WTC11 (cell line): ENCODE results near the gene CPPED1. TPM values are rescaled to one million over a fixed set of nuclear protein-coding genes. Genes with fewer than 3 reads are reported as not detected.

Source experiments
- ATAC-seq: fragments of 200-7000 bp; cut with Tn5 transposase; 2 replicates; pipeline ENCODE4 v1.10.0; 2021; ENCODE audit warnings: mild to moderate bottlenecking, moderate library complexity
- CTCF ChIA-PET: fragments of 300-600 bp; sonication (Branson Sonifier 250); formaldehyde crosslinking; loops from one replicate; lab custom pipeline; 2021; ENCODE audit warnings: antibody characterized with exemption; lab: Charles Lee
- POLR2A ChIA-PET: fragments of 350-600 bp; sonication (Branson Sonifier 250); formaldehyde crosslinking; loops from one replicate; lab custom pipeline; 2021; ENCODE audit warnings: antibody characterized with exemption; lab: Charles Lee
- DNase-seq: peaks from one replicate; pipeline ENCODE4 v3.0.0; 2021; ENCODE audit warnings: low spot score
- H3K27ac Mint-ChIP-seq: 2 replicates; pipeline ENCODE4 v1.8.0; 2021; ENCODE audit warnings: mixed read lengths
- H3K27me3 Mint-ChIP-seq: 2 replicates; pipeline ENCODE4 v1.8.0; 2021; ENCODE audit warnings: low read depth, mild to moderate bottlenecking, moderate library complexity, mixed read lengths
- H3K36me3 Mint-ChIP-seq: 2 replicates; pipeline ENCODE4 v1.8.0; 2021; ENCODE audit warnings: mixed read lengths
- H3K4me1 Mint-ChIP-seq: 2 replicates; pipeline ENCODE4 v1.8.0; 2022; ENCODE audit warnings: mixed read lengths
- H3K4me3 Mint-ChIP-seq: 2 replicates; pipeline ENCODE4 v1.8.0; 2021; ENCODE audit warnings: mild to moderate bottlenecking, moderate library complexity, mixed read lengths
- H3K9me3 Mint-ChIP-seq: 2 replicates; pipeline ENCODE4 v1.8.0; 2021; ENCODE audit warnings: mixed read lengths
- ARID4B ChIP-seq: sonication (generic); formaldehyde crosslinking; IDR thresholded peaks from 2 replicates; pipeline ENCODE4 v1.8.0; 2023; ENCODE audit warnings: missing genetic modification reagents, mild to moderate bottlenecking, borderline replicate concordance
- CTCF ChIP-seq: fragments of 200-600 bp; IDR thresholded peaks from 2 replicates; pipeline ENCODE4 v1.8.0; 2022; ENCODE audit warnings: antibody characterized with exemption
- E2F5 ChIP-seq: sonication (generic); formaldehyde crosslinking; IDR thresholded peaks from 2 replicates; pipeline ENCODE4 v1.8.1; 2022; ENCODE audit warnings: mild to moderate bottlenecking, moderate library complexity, missing genetic modification reagents
- FOXJ3 ChIP-seq: sonication (generic); formaldehyde crosslinking; IDR thresholded peaks from 2 replicates; pipeline ENCODE4 v1.9.0; 2021; ENCODE audit warnings: missing genetic modification reagents, mild to moderate bottlenecking, borderline replicate concordance
- FOXK1 ChIP-seq: sonication (generic); formaldehyde crosslinking; IDR thresholded peaks from 2 replicates; pipeline ENCODE4 v1.8.0; 2022; ENCODE audit warnings: mild to moderate bottlenecking, moderate library complexity, missing genetic modification reagents
- GRHL2 ChIP-seq: fragments of 250-450 bp; sonication (Bioruptor Pico); IDR thresholded peaks from 2 replicates; pipeline ENCODE4 v1.8.0; 2022; ENCODE audit warnings: mild to moderate bottlenecking, moderate library complexity; ENCODE audit not compliant: insufficient replicate concordance, severe bottlenecking
- MYBL2 ChIP-seq: sonication (generic); formaldehyde crosslinking; IDR thresholded peaks from 2 replicates; pipeline ENCODE4 v1.8.1; 2023; ENCODE audit warnings: mild to moderate bottlenecking, moderate library complexity, missing genetic modification reagents
- NFE2L1 ChIP-seq: sonication (generic); formaldehyde crosslinking; IDR thresholded peaks from 2 replicates; pipeline ENCODE4 v1.8.1; 2023; ENCODE audit warnings: missing genetic modification reagents
- PREB ChIP-seq: sonication (generic); formaldehyde crosslinking; IDR thresholded peaks from 2 replicates; pipeline ENCODE4 v1.8.1; 2022; ENCODE audit warnings: mild to moderate bottlenecking, missing genetic modification reagents, moderate library complexity, borderline replicate concordance
- SP1 ChIP-seq: sonication (generic); formaldehyde crosslinking; conservative IDR thresholded peaks from 2 replicates; pipeline ENCODE4 v1.8.1; 2022; ENCODE audit warnings: missing genetic modification reagents
- TP53 ChIP-seq: sonication (generic); formaldehyde crosslinking; IDR thresholded peaks from 2 replicates; pipeline ENCODE4 v1.8.1; 2023; ENCODE audit warnings: mild to moderate bottlenecking, missing genetic modification reagents
- USF1 ChIP-seq: sonication (generic); formaldehyde crosslinking; IDR thresholded peaks from 2 replicates; pipeline ENCODE4 v1.8.0; 2022; ENCODE audit warnings: mild to moderate bottlenecking, missing genetic modification reagents
- ZBTB21 ChIP-seq: sonication (generic); formaldehyde crosslinking; IDR thresholded peaks from 2 replicates; pipeline ENCODE4 v1.8.1; 2023; ENCODE audit warnings: mild to moderate bottlenecking, missing genetic modification reagents, borderline replicate concordance
- ZBTB43 ChIP-seq: sonication (generic); formaldehyde crosslinking; IDR thresholded peaks from 2 replicates; pipeline ENCODE4 v1.8.1; 2023; ENCODE audit warnings: mild to moderate bottlenecking, missing genetic modification reagents
- ZMAT4 ChIP-seq: fragments of 250-450 bp; sonication (Bioruptor Pico); IDR thresholded peaks from 2 replicates; pipeline ENCODE4 v1.9.0; 2021; ENCODE audit warnings: mild to moderate bottlenecking
- ZNF396 ChIP-seq: fragments of 250-450 bp; sonication (Bioruptor Pico); IDR thresholded peaks from 2 replicates; pipeline ENCODE4 v1.8.0; 2021; ENCODE audit warnings: mild to moderate bottlenecking, moderate library complexity, borderline replicate concordance
- ZNF425 ChIP-seq: fragments of 250-450 bp; sonication (Bioruptor Pico); conservative IDR thresholded peaks from 2 replicates; pipeline ENCODE4 v1.9.0; 2021; ENCODE audit warnings: mild to moderate bottlenecking
- ZNF512 ChIP-seq: sonication (generic); formaldehyde crosslinking; IDR thresholded peaks from 2 replicates; pipeline ENCODE4 v1.8.1; 2022; ENCODE audit warnings: missing genetic modification reagents, borderline replicate concordance
- ZSCAN18 ChIP-seq: fragments of 250-450 bp; sonication (Bioruptor Pico); IDR thresholded peaks from 2 replicates; pipeline ENCODE4 v2.1.2; 2022; ENCODE audit warnings: mild to moderate bottlenecking, moderate library complexity
- total RNA-seq: library from RNA; stranded (reverse); gene quantifications from 3 replicates; pipeline ENCODE4 v1.2.3, GENCODE V29; 2021

Gene CPPED1
- total RNA-seq, 1 experiment from 2014 or later = 8.8 TPM

GRCh38 chr16:12643034-12643455, 160.6 kb downstream of the CPPED1 start (continued):
- no peak for TF ChIP-seq ZBTB43
- TF ChIP-seq FOXJ3 (CRISPR knock-in tag) = no peak
- TF ChIP-seq ZBTB21 (CRISPR knock-in tag) = no peak
- TF ChIP-seq ZSCAN18 (CRISPR knock-in tag) = no peak

- H3K27ac Mint-ChIP-seq = no peak overlapping the region
- DNase-seq = no peak
- no peak for TF ChIP-seq PREB
- TF ChIP-seq ZBTB21 (CRISPR knock-in tag) = no peak
- no peak for TF ChIP-seq USF1 (CRISPR knock-in tag)
- TF ChIP-seq ARID4B (CRISPR knock-in tag) = no peak
- TF ChIP-seq GRHL2 (CRISPR knock-in tag) = no peak
- TF ChIP-seq TP53 (CRISPR knock-in tag) = no peak
- TF ChIP-seq CTCF = no peak
- TF ChIP-seq ZNF512 (CRISPR knock-in tag) = no peak
- no peak for TF ChIP-seq FOXK1 (CRISPR knock-in tag)
- TF ChIP-seq NFE2L1 (CRISPR knock-in tag) = no peak
- TF ChIP-seq MYBL2 (CRISPR knock-in tag) = no peak
- TF ChIP-seq ZMAT4 (CRISPR knock-in tag) = no peak
- no peak for TF ChIP-seq E2F5 (CRISPR knock-in tag)
- no peak for TF ChIP-seq ZNF396 (CRISPR knock-in tag)
- TF ChIP-seq SP1 (CRISPR knock-in tag) = no peak
- no peak for TF ChIP-seq ZNF425
Measured at GRCh38 chr16:12639044-12639443, 164.6 kb downstream of the CPPED1 start.

More at GRCh38 chr16:12639044-12639443, 164.6 kb downstream of the CPPED1 start:
- Mint-ChIP-seq H3K4me3 (no peak overlapping the region), H3K27me3 (peaks cover 2% of the 10 kb centered on the region; the same call in 1 of the 2 replicates), H3K4me1 (no peaks in the 10 kb centered on the region), H3K9me3 (peaks cover 9% of the 10 kb centered on the region), H3K36me3 (no peaks in the 10 kb centered on the region)
- ChIA-PET POLR2A (no interaction called here), CTCF (no interaction called here)
- no peak for ATAC-seq
